ENCODE results near the gene NUP85.
"Not testable (repeated sequence)": the region's sequence is repeated elsewhere in the genome, so short reads cannot be mapped to it uniquely, and the experiment has no call there.

Gene NUP85

GRCh38 chr17:75205793-75206163 is 299 bp downstream of the NUP85 start:
- H3K14ac ChIP-seq (ENCODE audit: low read length) = peak overlapping the region; percentile 96
- H2BK5ac ChIP-seq (ENCODE audit: low read depth, low read length, poor library complexity) = peak overlapping the region; percentile 97
- DNase-seq = no peak

GRCh38 chr17:75207050-75207407 is 1.6 kb downstream of the NUP85 start:
- H3K18ac ChIP-seq (ENCODE audit: low read length); H2AK5ac ChIP-seq (ENCODE audit: low read length); H2AFZ ChIP-seq (ENCODE audit: insufficient read depth, low read length, poor library complexity); H4K12ac ChIP-seq (ENCODE audit: low read depth, low read length); DNase-seq; H4K8ac ChIP-seq (ENCODE audit: low read depth, low read length); H3K79me1 ChIP-seq (ENCODE audit: low read length); H3K9ac ChIP-seq (ENCODE audit: low read length); H3K4me2 ChIP-seq (ENCODE audit: low read length); H3K4me3 ChIP-seq (ENCODE audit: low read depth, low read length); H3K14ac ChIP-seq (ENCODE audit: low read length); H2BK120ac ChIP-seq (ENCODE audit: insufficient read depth, low read length, poor library complexity); H2BK5ac ChIP-seq (ENCODE audit: low read depth, low read length, poor library complexity); H3K23ac ChIP-seq (ENCODE audit: low read length); H3K27ac ChIP-seq (ENCODE audit: low read depth, low read length); H4K91ac ChIP-seq (ENCODE audit: low read depth, low read length); H3K4me1 ChIP-seq (ENCODE audit: control insufficient read depth in 1 of 2, insufficient read depth in 2 of 2, low read length in 2 of 2); H3K9me3 ChIP-seq (ENCODE audit: insufficient read depth, low read depth, low read length); H2BK12ac ChIP-seq (ENCODE audit: low read length); H3K27me3 ChIP-seq (ENCODE audit: insufficient read depth, low read length): not testable (repeated sequence)
- Histone ChIP-seq H3K79me2 (ENCODE audit: control insufficient read depth, insufficient read depth, low read length, poor library complexity) (peaks cover 10% of the 10 kb centered on the region), H3K36me3 (ENCODE audit: control insufficient read depth in 1 of 2, insufficient read depth in 2 of 2, low read length in 2 of 2) (peaks cover 9 to 21% of the 10 kb centered on the region in 2 experiments), H3K4ac (ENCODE audit: low read depth, low read length) (peak overlapping the region; percentile 78)
- WGBS (ENCODE audit: extremely low coverage, insufficient coverage, insufficient read length) = no CpG with 5 or more reads among the region's 8 CpGs

More at GRCh38 chr17:75205793-75206163, 299 bp downstream of the NUP85 start:
- peak overlapping the region; percentile 78 for H3K4me2 ChIP-seq (ENCODE audit: low read length)
- peak overlapping the region; percentile 71 for H4K12ac ChIP-seq (ENCODE audit: low read depth, low read length)
- no peaks in the 10 kb centered on the region for H3K9me3 ChIP-seq (ENCODE audit: insufficient read depth, low read depth, low read length)
- H3K4me3 ChIP-seq (ENCODE audit: low read depth, low read length) = peak overlapping the region; percentile 95
- no peaks in the 10 kb centered on the region for H3K27me3 ChIP-seq (ENCODE audit: insufficient read depth, low read length)
- H2AK5ac ChIP-seq (ENCODE audit: low read length) = no peak overlapping the region
- peak overlapping the region; percentile 81 for H3K4ac ChIP-seq (ENCODE audit: low read depth, low read length)
- no CpG with 5 or more reads among the region's 22 CpGs for WGBS (ENCODE audit: extremely low coverage, insufficient coverage, insufficient read length)
- peak overlapping the region; percentile 29 for H2BK120ac ChIP-seq (ENCODE audit: insufficient read depth, low read length, poor library complexity)
- no peak overlapping the region for H3K23ac ChIP-seq (ENCODE audit: low read length)
- H3K79me1 ChIP-seq (ENCODE audit: low read length) = peaks cover 10% of the 10 kb centered on the region
- peak overlapping the region; percentile 91 for H4K91ac ChIP-seq (ENCODE audit: low read depth, low read length)
- H3K79me2 ChIP-seq (ENCODE audit: control insufficient read depth, insufficient read depth, low read length, poor library complexity) = peaks cover 10% of the 10 kb centered on the region
- H3K18ac ChIP-seq (ENCODE audit: low read length) = peak overlapping the region; percentile 91
- no peak overlapping the region for H2BK12ac ChIP-seq (ENCODE audit: low read length)
- peak overlapping the region; percentile 71 for H2AFZ ChIP-seq (ENCODE audit: insufficient read depth, low read length, poor library complexity)
- peak overlapping the region; percentile 93 for H4K8ac ChIP-seq (ENCODE audit: low read depth, low read length)
- no peaks in the 10 kb centered on the region for H3K4me1 ChIP-seq (ENCODE audit: control insufficient read depth in 1 of 2, insufficient read depth in 2 of 2, low read length in 2 of 2)
- peaks cover 4 to 14% of the 10 kb centered on the region in 2 experiments for H3K36me3 ChIP-seq (ENCODE audit: control insufficient read depth in 1 of 2, insufficient read depth in 2 of 2, low read length in 2 of 2)
- H3K9ac ChIP-seq (ENCODE audit: low read length) = peak overlapping the region; percentile 99
- peak overlapping the region; percentile 94 for H3K27ac ChIP-seq (ENCODE audit: low read depth, low read length)

DNA sequence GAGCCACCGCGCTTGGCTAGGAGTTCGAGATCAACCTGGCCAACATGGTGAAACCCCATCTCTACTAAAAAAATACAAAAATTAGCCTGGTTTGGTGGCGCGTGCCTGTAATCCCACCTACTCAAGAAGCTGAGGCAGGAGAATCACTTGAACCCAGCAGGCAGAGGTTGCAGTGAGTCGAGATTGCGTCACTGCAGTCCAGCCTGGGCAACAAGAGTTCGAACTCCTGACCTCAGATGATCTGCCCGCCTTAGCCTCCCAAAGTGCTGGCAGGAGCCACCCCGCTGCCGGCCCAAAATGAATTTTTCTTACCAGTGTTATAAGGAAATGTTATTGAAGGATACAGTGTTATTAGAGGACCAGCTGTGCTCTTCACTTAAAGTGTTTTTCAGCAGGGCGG is 2.3 kb downstream of the NUP85 start:
- H3K14ac ChIP-seq (ENCODE audit: low read length) = no peak overlapping the region
- H3K9me3 ChIP-seq (ENCODE audit: insufficient read depth, low read depth, low read length) = no peaks in the 10 kb centered on the region
- no peak overlapping the region for H3K23ac ChIP-seq (ENCODE audit: low read length)
- H4K12ac ChIP-seq (ENCODE audit: low read depth, low read length) = no peak overlapping the region
- no peaks in the 10 kb centered on the region for H3K4me1 ChIP-seq (ENCODE audit: control insufficient read depth in 1 of 2, insufficient read depth in 2 of 2, low read length in 2 of 2)
- H2BK12ac ChIP-seq (ENCODE audit: low read length) = no peak overlapping the region
- WGBS (ENCODE audit: extremely low coverage, insufficient coverage, insufficient read length) = no CpG with 5 or more reads among the region's 12 CpGs
- DNase-seq = no peak
- peak overlapping the region; percentile 40 for H3K4ac ChIP-seq (ENCODE audit: low read depth, low read length)
- no peak overlapping the region for H2AFZ ChIP-seq (ENCODE audit: insufficient read depth, low read length, poor library complexity)
- H3K18ac ChIP-seq (ENCODE audit: low read length) = no peak overlapping the region
- H2BK5ac ChIP-seq (ENCODE audit: low read depth, low read length, poor library complexity) = no peak overlapping the region
- no peak overlapping the region for H3K27ac ChIP-seq (ENCODE audit: low read depth, low read length)
- H3K9ac ChIP-seq (ENCODE audit: low read length) = no peak overlapping the region
- H3K79me2 ChIP-seq (ENCODE audit: control insufficient read depth, insufficient read depth, low read length, poor library complexity) = peaks cover 10% of the 10 kb centered on the region
- no peak overlapping the region for H2BK120ac ChIP-seq (ENCODE audit: insufficient read depth, low read length, poor library complexity)
- H4K91ac ChIP-seq (ENCODE audit: low read depth, low read length) = no peak overlapping the region
- no peaks in the 10 kb centered on the region for H3K27me3 ChIP-seq (ENCODE audit: insufficient read depth, low read length)
- no peak overlapping the region for H3K4me3 ChIP-seq (ENCODE audit: low read depth, low read length)
- peaks cover 15 to 28% of the 10 kb centered on the region in 2 experiments for H3K36me3 ChIP-seq (ENCODE audit: control insufficient read depth in 1 of 2, insufficient read depth in 2 of 2, low read length in 2 of 2)
- H3K4me2 ChIP-seq (ENCODE audit: low read length) = no peak overlapping the region
- H3K79me1 ChIP-seq (ENCODE audit: low read length) = peaks cover 10% of the 10 kb centered on the region
- H4K8ac ChIP-seq (ENCODE audit: low read depth, low read length) = no peak overlapping the region
- no peak overlapping the region for H2AK5ac ChIP-seq (ENCODE audit: low read length)

DNA sequence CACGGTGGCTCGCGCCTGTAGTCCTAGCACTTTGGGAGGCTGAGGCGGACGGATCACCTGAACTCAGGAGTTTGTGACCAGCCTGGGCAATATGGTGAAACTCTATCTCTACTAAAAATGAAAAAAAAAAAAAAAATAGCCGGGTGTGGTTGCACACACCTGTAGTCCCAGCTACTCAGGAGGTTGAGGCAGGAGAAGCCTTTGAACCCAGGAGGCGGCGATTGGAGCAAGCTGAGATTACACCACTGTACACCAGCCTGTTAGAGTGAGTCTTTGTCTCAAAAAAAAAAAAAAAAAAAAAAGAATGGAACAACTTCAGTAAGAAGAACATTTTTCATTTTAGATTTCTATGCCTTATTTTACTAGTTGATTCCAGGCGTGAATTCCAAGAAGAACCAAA is 2.7 kb downstream of the NUP85 start:
- no peak overlapping the region for H3K4ac ChIP-seq (ENCODE audit: low read depth, low read length)
- no peak overlapping the region for H3K27ac ChIP-seq (ENCODE audit: low read depth, low read length)
- H4K91ac ChIP-seq (ENCODE audit: low read depth, low read length) = no peak overlapping the region
- no peaks in the 10 kb centered on the region for H3K27me3 ChIP-seq (ENCODE audit: insufficient read depth, low read length)
- no peak overlapping the region for H3K14ac ChIP-seq (ENCODE audit: low read length)
- no peak overlapping the region for H2AFZ ChIP-seq (ENCODE audit: insufficient read depth, low read length, poor library complexity)
- H3K79me1 ChIP-seq (ENCODE audit: low read length) = peaks cover 10% of the 10 kb centered on the region
- H3K23ac ChIP-seq (ENCODE audit: low read length) = no peak overlapping the region
- no peak overlapping the region for H4K8ac ChIP-seq (ENCODE audit: low read depth, low read length)
- H3K4me3 ChIP-seq (ENCODE audit: low read depth, low read length) = no peak overlapping the region
- no peaks in the 10 kb centered on the region for H3K9me3 ChIP-seq (ENCODE audit: insufficient read depth, low read depth, low read length)
- WGBS (ENCODE audit: extremely low coverage, insufficient coverage, insufficient read length) = no CpG with 5 or more reads among the region's 9 CpGs
- no peak overlapping the region for H2BK5ac ChIP-seq (ENCODE audit: low read depth, low read length, poor library complexity)
- no peak overlapping the region for H4K12ac ChIP-seq (ENCODE audit: low read depth, low read length)
- no peak overlapping the region for H3K9ac ChIP-seq (ENCODE audit: low read length)
- H2BK12ac ChIP-seq (ENCODE audit: low read length) = no peak overlapping the region
- no peak overlapping the region for H3K18ac ChIP-seq (ENCODE audit: low read length)
- DNase-seq = no peak
- no peaks in the 10 kb centered on the region for H3K4me1 ChIP-seq (ENCODE audit: control insufficient read depth in 1 of 2, insufficient read depth in 2 of 2, low read length in 2 of 2)
- H3K36me3 ChIP-seq (ENCODE audit: control insufficient read depth in 1 of 2, insufficient read depth in 2 of 2, low read length in 2 of 2) = peaks cover 18 to 31% of the 10 kb centered on the region in 2 experiments
- H3K79me2 ChIP-seq (ENCODE audit: control insufficient read depth, insufficient read depth, low read length, poor library complexity) = peaks cover 10% of the 10 kb centered on the region
- no peak overlapping the region for H3K4me2 ChIP-seq (ENCODE audit: low read length)
- H2AK5ac ChIP-seq (ENCODE audit: low read length) = no peak overlapping the region
- H2BK120ac ChIP-seq (ENCODE audit: insufficient read depth, low read length, poor library complexity) = no peak overlapping the region

Measured in trophoblast cell (in vitro differentiated cells and primary cell).